GM12864 (cell line): ENCODE results near the gene PTPRT.

Experiments used
- DNase-seq: peaks from one replicate; pipeline ENCODE4 v3.0.0-alpha.2; 2011; ENCODE audit warnings: low read depth
- H3K4me3 ChIP-seq: 2 replicates; pipeline ENCODE4 v1.5.1; 2011; ENCODE audit warnings: mild to moderate bottlenecking, low read depth, low read length, control low read depth
- CTCF ChIP-seq: IDR thresholded peaks from 2 replicates; pipeline ENCODE4 v1.5.1; 2011; ENCODE audit warnings: low read depth, mild to moderate bottlenecking, moderate library complexity, low read length, control low read depth, inconsistent platforms; ENCODE audit errors: missing control alignments

Gene PTPRT

GRCh38 chr20:43159994-43160393 is 29.7 kb downstream of the PTPRT start:
- no peak overlapping the region for H3K4me3 ChIP-seq
- no peak for TF ChIP-seq CTCF
- no peak for DNase-seq

GRCh38 chr20:43155366-43156100 is 34.2 kb downstream of the PTPRT start:
- no peak overlapping the region for H3K4me3 ChIP-seq
- DNase-seq, result no peak
- TF ChIP-seq CTCF, result no peak

DNA sequence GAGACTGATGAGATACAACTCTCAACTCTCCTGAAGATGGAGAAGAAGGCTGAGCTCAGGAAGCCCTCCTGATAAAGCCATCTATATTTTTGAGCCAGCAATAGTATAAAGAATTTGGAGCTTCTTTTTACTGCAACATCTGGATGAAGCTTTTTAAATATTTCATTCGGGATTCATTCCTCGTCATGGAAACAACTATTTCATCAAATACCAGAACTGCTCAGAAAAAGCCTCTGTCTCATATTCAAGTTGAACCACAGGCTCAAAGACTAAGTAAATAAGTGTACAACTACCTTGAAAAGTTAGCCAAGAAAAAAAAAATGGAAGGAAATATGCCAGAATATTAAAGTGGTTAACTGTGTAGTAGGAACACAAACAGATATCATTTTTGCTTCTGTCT is 37.8 kb downstream of the PTPRT start:
- H3K4me3 ChIP-seq, result no peak overlapping the region
- DNase-seq, result no peak
- no peak for TF ChIP-seq CTCF

GRCh38 chr20:43151256-43151655 is 38.5 kb downstream of the PTPRT start:
- TF ChIP-seq CTCF, result no peak
- no peak for DNase-seq
- H3K4me3 ChIP-seq, result no peak overlapping the region

DNA sequence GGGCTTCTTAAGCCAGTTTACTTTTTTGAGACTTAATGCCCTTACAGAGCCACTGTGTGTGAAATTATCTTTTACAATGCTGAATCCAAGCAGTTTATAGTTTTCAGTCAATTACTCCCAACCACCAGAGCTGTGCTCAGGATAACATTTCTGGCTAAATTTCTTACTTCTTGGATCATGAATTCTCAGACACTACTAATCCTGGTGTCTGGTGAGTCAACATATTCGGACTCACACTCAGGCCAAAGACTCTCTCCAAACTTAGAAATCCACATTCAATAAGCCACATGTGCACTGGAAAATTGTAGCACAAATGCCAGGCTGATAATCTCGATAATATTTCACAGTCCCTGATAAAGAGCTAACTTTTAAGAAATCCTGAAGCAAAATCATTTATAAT is 49.0 kb downstream of the PTPRT start:
- no peak overlapping the region for H3K4me3 ChIP-seq
- DNase-seq, result no peak
- TF ChIP-seq CTCF, result no peak

DNA sequence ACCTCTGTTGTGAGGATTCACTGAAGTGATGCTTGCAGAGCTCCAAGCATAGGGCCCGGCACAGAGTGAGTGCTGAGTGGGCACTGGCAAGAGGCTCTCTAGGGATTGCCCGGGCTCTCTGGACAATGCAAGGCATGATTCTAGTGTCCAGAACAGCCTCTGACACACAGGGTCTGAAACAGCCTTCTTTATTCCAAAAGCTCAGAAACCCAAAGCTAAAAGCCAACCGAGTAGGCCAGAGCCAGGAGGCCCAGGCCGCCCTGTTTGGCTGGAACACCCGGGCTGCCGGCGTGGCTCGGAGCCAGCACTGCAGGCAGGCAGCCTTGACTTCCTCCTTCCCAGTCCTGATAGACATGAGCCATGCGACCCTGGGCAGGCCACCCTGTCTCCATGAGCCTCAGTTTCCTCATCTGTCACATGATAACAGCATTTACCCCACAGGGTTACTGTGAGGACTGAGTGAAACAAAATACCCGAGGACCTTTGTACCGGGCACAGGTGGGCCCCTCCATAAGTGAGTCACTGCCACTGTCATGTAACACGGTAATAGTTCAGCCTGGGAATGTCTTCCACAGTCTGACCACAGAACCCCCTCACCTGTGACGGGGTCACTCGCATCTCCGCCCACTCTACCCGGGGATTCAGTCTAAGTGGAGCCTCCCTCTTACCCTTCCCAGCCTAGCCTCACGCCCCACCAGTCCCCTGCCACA is 51.5 kb downstream of the PTPRT start:
- no peak overlapping the region for H3K4me3 ChIP-seq
- TF ChIP-seq CTCF, result no peak
- no peak for DNase-seq

DNA sequence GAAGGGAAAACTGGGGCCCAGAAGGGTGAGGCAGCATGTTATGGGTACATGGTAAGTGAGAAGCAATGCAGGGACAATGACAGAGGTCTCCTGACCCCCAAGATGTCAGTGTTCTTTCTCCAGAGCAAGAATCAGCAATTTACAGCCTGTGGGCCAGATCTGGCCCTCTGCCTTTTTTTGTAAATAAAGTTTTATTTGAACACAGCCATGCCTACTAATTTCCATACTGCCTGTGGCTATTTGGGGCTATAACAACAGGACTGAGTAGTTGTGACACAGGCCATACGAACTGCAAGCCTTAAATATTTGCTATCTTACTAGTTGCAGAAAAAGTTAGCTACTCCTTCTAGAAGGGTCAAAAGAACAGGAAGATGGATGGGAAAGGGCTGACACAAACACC is 52.5 kb downstream of the PTPRT start:
- DNase-seq, result no peak
- TF ChIP-seq CTCF, result no peak
- H3K4me3 ChIP-seq, result no peak overlapping the region
